ENCODE measurements around the gene TBC1D22A.

DNA sequence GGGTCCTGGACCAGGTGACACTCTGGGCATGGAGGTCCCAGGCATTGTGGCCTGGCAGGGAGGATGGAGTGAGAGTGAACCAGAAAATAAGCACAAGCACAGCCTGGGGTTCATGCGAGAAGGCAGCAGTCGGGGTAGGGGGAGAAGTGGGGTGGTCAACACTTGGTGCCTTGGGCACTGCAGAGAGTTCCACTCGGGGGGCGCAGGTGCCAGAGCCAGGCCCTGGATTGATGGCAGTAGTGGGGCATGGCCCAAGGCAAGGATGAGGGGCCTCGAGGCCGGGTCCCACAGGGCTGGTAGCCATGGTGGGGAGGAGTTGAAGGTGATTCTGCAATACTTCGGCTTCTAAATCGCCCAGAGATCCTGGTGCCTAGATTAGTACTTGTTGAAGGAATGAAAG, 372.9 kb downstream of the TBC1D22A start:
- TF ChIP-seq EP300 (IDR thresholded peaks at IDR 0.05; ENCODE audit: low read depth) (no peak), POLR2AphosphoS5 (IDR thresholded peaks at IDR 0.05) (no peak), POLR2A (IDR thresholded peaks at IDR 0.05) (no peak)
- TF ChIP-seq, protein P1, sequence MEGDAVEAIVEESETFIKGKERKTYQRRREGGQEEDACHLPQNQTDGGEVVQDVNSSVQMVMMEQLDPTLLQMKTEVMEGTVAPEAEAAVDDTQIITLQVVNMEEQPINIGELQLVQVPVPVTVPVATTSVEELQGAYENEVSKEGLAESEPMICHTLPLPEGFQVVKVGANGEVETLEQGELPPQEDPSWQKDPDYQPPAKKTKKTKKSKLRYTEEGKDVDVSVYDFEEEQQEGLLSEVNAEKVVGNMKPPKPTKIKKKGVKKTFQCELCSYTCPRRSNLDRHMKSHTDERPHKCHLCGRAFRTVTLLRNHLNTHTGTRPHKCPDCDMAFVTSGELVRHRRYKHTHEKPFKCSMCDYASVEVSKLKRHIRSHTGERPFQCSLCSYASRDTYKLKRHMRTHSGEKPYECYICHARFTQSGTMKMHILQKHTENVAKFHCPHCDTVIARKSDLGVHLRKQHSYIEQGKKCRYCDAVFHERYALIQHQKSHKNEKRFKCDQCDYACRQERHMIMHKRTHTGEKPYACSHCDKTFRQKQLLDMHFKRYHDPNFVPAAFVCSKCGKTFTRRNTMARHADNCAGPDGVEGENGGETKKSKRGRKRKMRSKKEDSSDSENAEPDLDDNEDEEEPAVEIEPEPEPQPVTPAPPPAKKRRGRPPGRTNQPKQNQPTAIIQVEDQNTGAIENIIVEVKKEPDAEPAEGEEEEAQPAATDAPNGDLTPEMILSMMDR (IDR thresholded peaks at IDR 0.05), result no peak

Measured in transverse colon (tissue), 4 donors.